H1 (cell line): Measurements from ENCODE around the gene BLMH. TPM values are rescaled to one million over a fixed set of nuclear protein-coding genes. Genes with fewer than 3 reads are reported as not detected.

Experiments used
- GABPA ChIP-seq: IDR thresholded peaks from 2 replicates; pipeline ENCODE4 v1.6.1; 2011; ENCODE audit warnings: mild to moderate bottlenecking, low read length, moderate library complexity, borderline replicate concordance; ENCODE audit not compliant: insufficient read depth
- KDM4A ChIP-seq: IDR thresholded peaks from one replicate; pipeline ENCODE4 v1.7.1; 2012; ENCODE audit warnings: low read depth, mild to moderate bottlenecking, moderate library complexity, low read length, inconsistent platforms; ENCODE audit not compliant: severe bottlenecking
- polyA plus RNA-seq, 7 experiments: library from polyadenylated mRNA; depleted of rRNA in 3 of 7; stranded (reverse) in 5 of 7; unstranded in 2 of 7; fragments of >200 nt in 5 of 7; fragments of 200-250 nt in 2 of 7; gene quantifications; 1 replicate in 5 of 7; 2 replicates in 1 of 7; 4 replicates in 1 of 7; pipeline versions ENCODE4 v1.2.1 to v1.2.3, GENCODE V29; 2011 to 2013; ENCODE audit warnings: missing spikeins in 2 of 7, mixed read lengths in 2 of 7
- total RNA-seq: library from RNA; stranded (reverse); fragmentation: NEBNext Ultra II Directional; extraction: Animal tissue kit (Norgen Biotek cat#: 25700); gene quantifications from 2 replicates; pipeline ENCODE4 v1.2.1, GENCODE V29; 2021

The BLMH gene
- total and polyA plus RNA-seq, 2 of the 8 experiments (the other 6 are each of a cell fraction or from before 2014, with no cell fraction given), result 18.2 to 74.3 TPM

DNA sequence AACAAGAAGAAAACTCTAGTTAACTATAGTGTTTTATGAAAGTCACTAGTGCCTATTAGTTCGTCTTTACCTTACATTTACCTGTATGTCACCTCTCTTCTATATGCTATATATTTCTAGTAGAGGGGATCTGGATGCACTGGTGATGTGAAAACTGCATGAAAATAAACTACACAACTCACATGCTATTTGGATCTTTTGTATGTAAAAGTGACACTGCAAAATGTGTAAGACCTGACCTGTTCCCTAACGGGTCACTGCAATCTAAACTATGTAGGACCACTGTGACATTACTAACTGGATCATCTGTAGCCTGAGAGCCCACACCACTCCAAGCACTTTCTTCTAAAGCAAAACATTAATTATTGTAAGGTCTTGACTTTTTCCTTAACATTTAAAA, 1.7 kb downstream of the BLMH start (continued):
- no peak for TF ChIP-seq KDM4A
- TF ChIP-seq GABPA, result no peak
